Loucy (cell line): ENCODE measurements around the gene PRPF18.
"Not testable (repeated sequence)": the region's sequence is repeated elsewhere in the genome, so short reads cannot be mapped to it uniquely, and the experiment has no call there.

Source experiments
- H2AFZ ChIP-seq: fragments of 200-600 bp; sonication (generic); 2 replicates; pipeline ENCODE4 v1.6.0; 2016; ENCODE audit warnings: antibody characterized with exemption, mild to moderate bottlenecking, low read length, moderate library complexity
- H3F3A ChIP-seq: fragments of 200-600 bp; 2 replicates; pipeline ENCODE4 v1.6.0; 2016; ENCODE audit warnings: antibody characterized with exemption, low read depth, mild to moderate bottlenecking
- H3K27me3 ChIP-seq: fragments of 200-600 bp; sonication (generic); 2 replicates; pipeline ENCODE4 v1.6.1; 2014; ENCODE audit warnings: low read length, mild to moderate bottlenecking; ENCODE audit not compliant: insufficient read depth, poor library complexity, severe bottlenecking
- H3K36me3 ChIP-seq: fragments of 200-600 bp; sonication (generic); 2 replicates; pipeline ENCODE4 v1.6.1; 2016; ENCODE audit warnings: low read length; ENCODE audit not compliant: insufficient read depth
- H3K4me1 ChIP-seq: fragments of 200-600 bp; sonication (generic); 2 replicates; pipeline ENCODE4 v1.5.1; 2014; ENCODE audit warnings: low read length, mild to moderate bottlenecking; ENCODE audit not compliant: insufficient read depth, poor library complexity, severe bottlenecking
- H3K4me2 ChIP-seq: fragments of 200-600 bp; sonication (generic); 2 replicates; pipeline ENCODE4 v1.6.0; 2014; ENCODE audit warnings: antibody characterized with exemption, low read length, low read depth, mild to moderate bottlenecking; ENCODE audit not compliant: poor library complexity, severe bottlenecking
- H3K4me3 ChIP-seq: fragments of 200-600 bp; sonication (generic); 2 replicates; pipeline ENCODE4 v1.5.1; 2014; ENCODE audit warnings: low read length, mild to moderate bottlenecking, mixed read lengths; ENCODE audit not compliant: poor library complexity, severe bottlenecking
- H3K79me2 ChIP-seq: fragments of 200-600 bp; sonication (generic); 2 replicates; pipeline ENCODE4 v1.6.1; 2014; ENCODE audit warnings: low read length; ENCODE audit not compliant: insufficient read depth
- H3K9ac ChIP-seq: fragments of 200-600 bp; sonication (generic); 2 replicates; pipeline ENCODE4 v1.6.0; 2014; ENCODE audit warnings: mild to moderate bottlenecking, low read depth, low read length, moderate library complexity; ENCODE audit not compliant: poor library complexity, severe bottlenecking
- H3K9me2 ChIP-seq: fragments of 200-600 bp; sonication (generic); replicated peaks from 2 replicates; pipeline ENCODE4 v1.6.1; 2016; ENCODE audit warnings: low read depth, low read length, mixed read lengths
- H3K9me3 ChIP-seq: fragments of 200-600 bp; sonication (generic); 2 replicates; pipeline ENCODE4 v1.6.1; 2014; ENCODE audit warnings: mild to moderate bottlenecking, antibody characterized with exemption, low read length, low read depth; ENCODE audit not compliant: insufficient read depth
- H4K20me1 ChIP-seq: fragments of 200-600 bp; sonication (generic); 2 replicates; pipeline ENCODE4 v1.6.0; 2014; ENCODE audit warnings: antibody characterized with exemption, low read length, mild to moderate bottlenecking; ENCODE audit not compliant: insufficient read depth, poor library complexity, severe bottlenecking
- CTCF ChIP-seq: fragments of 200-600 bp; sonication (generic); conservative IDR thresholded peaks from 2 replicates; pipeline ENCODE4 v1.5.1; 2014; ENCODE audit warnings: mild to moderate bottlenecking, antibody characterized with exemption, low read length
- EZH2phosphoT487 ChIP-seq: fragments of 200-600 bp; IDR thresholded peaks from 2 replicates; pipeline ENCODE4 v1.6.1; 2018; ENCODE audit warnings: antibody characterized with exemption, mild to moderate bottlenecking, moderate library complexity, borderline replicate concordance

The PRPF18 gene

DNA sequence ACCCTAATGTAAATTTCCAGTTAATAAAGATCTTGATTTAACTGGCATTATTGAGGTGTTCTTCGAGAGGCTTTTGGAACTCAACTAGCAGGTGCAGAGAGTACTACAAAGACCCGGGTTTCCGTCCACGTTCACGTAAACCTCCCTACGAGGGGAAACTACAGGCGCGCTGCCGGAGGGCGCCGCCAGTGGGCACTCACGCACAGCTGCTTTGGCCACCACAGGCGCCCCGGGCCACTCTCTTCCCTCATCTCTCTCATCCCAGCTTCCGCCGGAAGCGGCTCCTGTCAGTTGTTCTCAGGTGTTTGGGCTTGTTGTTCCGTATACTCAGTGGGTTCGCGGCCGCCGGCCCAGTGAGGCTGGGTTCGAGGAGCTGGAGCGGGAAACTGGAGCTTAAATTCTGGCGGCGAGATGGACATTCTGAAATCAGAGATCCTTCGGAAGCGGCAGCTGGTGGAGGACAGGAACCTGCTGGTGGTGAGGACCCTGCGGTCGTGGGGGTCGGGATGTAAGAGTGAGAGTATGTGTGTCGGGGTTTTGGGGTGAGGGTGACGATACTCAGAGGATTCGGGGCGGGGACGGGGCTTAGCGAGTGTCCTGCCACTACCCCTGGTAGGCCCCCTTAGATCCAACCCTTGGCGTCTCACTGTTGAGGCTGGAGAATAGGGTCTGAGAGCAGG, at the start of gene PRPF18:
TSS of gene PRPF18 (plus strand) at position 290 of the 680 bp plus-strand sequence. CDS start at position 412, 122 bp downstream.
- H3K9ac ChIP-seq: peak within 1 kb of the TSS; percentile 79
- peaks cover 46% of the 10 kb centered on the region for H3K79me2 ChIP-seq
- no peaks in the 10 kb centered on the region for H3K9me3 ChIP-seq
- peak; percentile 95 for TF ChIP-seq CTCF
- no peak for TF ChIP-seq EZH2phosphoT487
- no peaks in the 10 kb centered on the region for H3K9me2 ChIP-seq
- H3K4me3 ChIP-seq: peak within 1 kb of the TSS; percentile 93
- peak within 1 kb of the TSS; percentile 95 for H2AFZ ChIP-seq
- no peaks in the 10 kb centered on the region for H3K36me3 ChIP-seq
- peak within 1 kb of the TSS; percentile 98 for H3K4me2 ChIP-seq
- peaks cover 25% of the 10 kb centered on the region for H3K4me1 ChIP-seq
- peaks cover 37% of the 10 kb centered on the region for H3K27me3 ChIP-seq
- peaks cover 13% of the 10 kb centered on the region for H4K20me1 ChIP-seq
- H3F3A ChIP-seq: no peaks in the 10 kb centered on the region

DNA sequence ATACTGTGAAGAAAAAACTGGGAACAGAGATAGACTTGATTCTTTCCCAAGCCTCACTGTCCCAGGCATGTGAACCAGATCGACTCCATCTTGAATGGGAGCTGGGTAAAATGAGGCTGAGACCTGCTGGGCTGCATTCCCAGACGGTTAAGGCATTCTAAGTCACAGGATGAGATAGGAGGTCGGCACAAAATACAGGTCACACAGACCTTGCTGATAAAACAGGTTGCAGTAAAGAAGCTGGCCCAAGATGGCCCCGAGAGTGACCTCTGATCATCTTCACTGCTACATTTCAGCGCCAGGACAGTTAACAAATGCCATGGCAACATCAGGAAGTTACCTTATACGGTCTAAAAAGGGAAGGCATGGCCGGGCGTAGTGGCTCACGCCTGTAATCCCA, 48.8 kb upstream of the PRPF18 start:
- not testable (repeated sequence) for H3K9ac ChIP-seq, H3K27me3 ChIP-seq, H3K9me2 ChIP-seq, H3K79me2 ChIP-seq, H3K9me3 ChIP-seq, H3K4me3 ChIP-seq, H3K4me2 ChIP-seq, H2AFZ ChIP-seq, H3F3A ChIP-seq, H3K4me1 ChIP-seq, H3K36me3 ChIP-seq, H4K20me1 ChIP-seq

DNA sequence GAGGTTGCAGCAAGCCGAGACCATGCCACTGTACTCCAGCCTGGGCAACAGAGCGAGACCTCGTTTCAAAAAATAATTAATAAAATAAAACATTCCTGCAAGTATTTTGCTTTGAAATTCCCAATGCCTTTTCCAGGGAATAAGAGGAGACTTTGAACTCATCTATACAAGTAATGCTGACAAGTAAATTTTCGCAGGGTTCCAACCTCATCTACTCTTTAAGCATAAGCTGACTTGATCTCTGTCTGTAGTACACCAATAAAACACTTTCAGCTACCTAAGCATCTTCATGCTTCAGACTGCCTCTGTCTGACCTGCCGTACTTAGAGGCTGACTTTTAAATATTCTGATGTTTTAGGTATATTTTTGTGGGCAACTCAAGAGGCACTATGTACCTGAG, 44.2 kb upstream of the PRPF18 start:
- H3K4me3 ChIP-seq: no peak overlapping the region
- no peaks in the 10 kb centered on the region for H3K79me2 ChIP-seq
- H3K9ac ChIP-seq: no peak overlapping the region
- H2AFZ ChIP-seq: no peak overlapping the region
- TF ChIP-seq CTCF (no peak), EZH2phosphoT487 (no peak)
- H3K27me3 ChIP-seq: no peaks in the 10 kb centered on the region
- H3K36me3 ChIP-seq: no peaks in the 10 kb centered on the region
- no peak overlapping the region for H3K4me2 ChIP-seq
- no peaks in the 10 kb centered on the region for H3K9me2 ChIP-seq
- H3F3A ChIP-seq: no peaks in the 10 kb centered on the region
- H3K9me3 ChIP-seq: no peaks in the 10 kb centered on the region
- no peaks in the 10 kb centered on the region for H3K4me1 ChIP-seq
- no peaks in the 10 kb centered on the region for H4K20me1 ChIP-seq

GRCh38 chr10:13550802-13551201, 36.0 kb upstream of the PRPF18 start:
- no peaks in the 10 kb centered on the region for H3K9me2 ChIP-seq
- no peaks in the 10 kb centered on the region for H3K36me3 ChIP-seq
- no peaks in the 10 kb centered on the region for H3F3A ChIP-seq
- H3K9ac ChIP-seq: no peak overlapping the region
- no peak overlapping the region for H3K4me3 ChIP-seq
- no peaks in the 10 kb centered on the region for H4K20me1 ChIP-seq
- no peaks in the 10 kb centered on the region for H3K79me2 ChIP-seq
- TF ChIP-seq EZH2phosphoT487: no peak
- TF ChIP-seq CTCF: no peak
- no peaks in the 10 kb centered on the region; the same call in 1 of the 2 replicates for H3K9me3 ChIP-seq
- no peaks in the 10 kb centered on the region for H3K4me1 ChIP-seq
- H2AFZ ChIP-seq: no peak overlapping the region
- no peaks in the 10 kb centered on the region for H3K27me3 ChIP-seq
- no peak overlapping the region for H3K4me2 ChIP-seq
